ENCODE data around the gene CRB3. TPM values are rescaled to one million over a fixed set of nuclear protein-coding genes. Genes with fewer than 3 reads are reported as not detected.
"Not testable (repeated sequence)": the region's sequence is repeated elsewhere in the genome, so short reads cannot be mapped to it uniquely, and the experiment has no call there.

Gene CRB3
- total RNA-seq, 4 donors from 2014 or later = 21.5 to 245 (median 190) TPM

- no peak for DNase-seq
- H3K27ac ChIP-seq = peak within 1 kb of the TSS; percentile 77 to 82 (median 80)
- no peaks in the 10 kb centered on the region for H3K9me3 ChIP-seq
- peaks cover 0 to 22% (median 9%) of the 10 kb centered on the region in 4 donors for H3K4me1 ChIP-seq
- peak within 1 kb of the TSS; percentile 65 to 95 (median 84) for H3K4me3 ChIP-seq
- TF ChIP-seq CTCF (IDR thresholded peaks at IDR 0.05) (no peak), POLR2A (IDR thresholded peaks at IDR 0.05) (peak; percentile 67 to 72)
- peaks cover 0 to 27% (median 0%) of the 10 kb centered on the region in 3 donors for H3K36me3 ChIP-seq
- no peaks in the 10 kb centered on the region for H3K27me3 ChIP-seq
These were observed 39.7 kb upstream of the CRB3 start, which contains the start of gene KHSRP for GRCh38 chr19:6424195-6424938. Gene KHSRP, minus strand, starts transcription at chr19:6424811. Its CDS starts 110 bp downstream, at chr19:6424701.

- H3K4me3 ChIP-seq = peak overlapping the region; percentile 37 to 95 (median 74)
- peak; percentile 98 to 100 (median 99) for DNase-seq
- no peaks in the 10 kb centered on the region for H3K9me3 ChIP-seq
- H3K27ac ChIP-seq = peak overlapping the region; percentile 77 to 82 (median 80)
- peaks cover 0 to 19% (median 0%) of the 10 kb centered on the region in 3 donors for H3K36me3 ChIP-seq
- no peaks in the 10 kb centered on the region for H3K27me3 ChIP-seq
- peaks cover 0 to 22% (median 9%) of the 10 kb centered on the region in 4 donors for H3K4me1 ChIP-seq
- TF ChIP-seq CTCF (IDR thresholded peaks at IDR 0.05) = no peak
- TF ChIP-seq POLR2A (IDR thresholded peaks at IDR 0.05) = no peak
These were observed 38.9 kb upstream of the CRB3 start for GRCh38 chr19:6424939-6425731.

GRCh38 chr19:6425732-6426620 is 38.1 kb upstream of the CRB3 start:
- peak overlapping the region; percentile 15 to 47 (median 38) for H3K4me3 ChIP-seq
- no peak for DNase-seq

GRCh38 chr19:6427131-6427530 is 36.9 kb upstream of the CRB3 start:
- Histone ChIP-seq H3K4me3 (no peak overlapping the region), H3K27me3 (no peaks in the 10 kb centered on the region), H3K4me1 (peaks cover 0 to 22% (median 9%) of the 10 kb centered on the region in 4 donors), H3K27ac (no peak overlapping the region), H3K36me3 (no peaks in the 10 kb centered on the region), H3K9me3 (no peaks in the 10 kb centered on the region)
- TF ChIP-seq POLR2A (IDR thresholded peaks at IDR 0.05) (no peak), CTCF (IDR thresholded peaks at IDR 0.05) (no peak)
- no peak for DNase-seq

More at GRCh38 chr19:6425732-6426620, 38.1 kb upstream of the CRB3 start:
- Histone ChIP-seq H3K27me3 (no peaks in the 10 kb centered on the region), H3K4me1 (peaks cover 0 to 22% (median 9%) of the 10 kb centered on the region in 4 donors), H3K36me3 (peaks cover 0 to 11% (median 0%) of the 10 kb centered on the region in 3 donors), H3K27ac (peak overlapping the region; percentile 77 to 82 (median 80)), H3K9me3 (no peaks in the 10 kb centered on the region)
- no peak for TF ChIP-seq POLR2A (IDR thresholded peaks at IDR 0.05)
- TF ChIP-seq CTCF (IDR thresholded peaks at IDR 0.05) = peak in 3 of 6 experiments; percentile 14 to 39 (median 24)

- H3K27me3 ChIP-seq, H3K9me3 ChIP-seq, H3K4me3 ChIP-seq, H3K27ac ChIP-seq, H3K36me3 ChIP-seq, DNase-seq: not testable (repeated sequence)
- H3K4me1 ChIP-seq = peaks cover 0 to 12% (median 2%) of the 10 kb centered on the region in 4 donors
These were observed 35.2 kb upstream of the CRB3 start for GRCh38 chr19:6428692-6429418.
